A549 treated with Mapracorat at 1 μM for 4 hours (cell line): ENCODE measurements around the gene SLC44A2. TPM values are rescaled to one million over a fixed set of nuclear protein-coding genes. Genes with fewer than 3 reads are reported as not detected.

ENCODE experiments used
- total RNA-seq: library from RNA; stranded (reverse); fragments of 200-300 nt; extraction: Qiagen RNA extraction; gene quantifications from 5 replicates; pipeline ENCODE4 v1.2.3, GENCODE V29; 2022

Gene SLC44A2
- 6.8 to 8.0 TPM (median 7.3 TPM) in 5 replicates for total RNA-seq

DNA sequence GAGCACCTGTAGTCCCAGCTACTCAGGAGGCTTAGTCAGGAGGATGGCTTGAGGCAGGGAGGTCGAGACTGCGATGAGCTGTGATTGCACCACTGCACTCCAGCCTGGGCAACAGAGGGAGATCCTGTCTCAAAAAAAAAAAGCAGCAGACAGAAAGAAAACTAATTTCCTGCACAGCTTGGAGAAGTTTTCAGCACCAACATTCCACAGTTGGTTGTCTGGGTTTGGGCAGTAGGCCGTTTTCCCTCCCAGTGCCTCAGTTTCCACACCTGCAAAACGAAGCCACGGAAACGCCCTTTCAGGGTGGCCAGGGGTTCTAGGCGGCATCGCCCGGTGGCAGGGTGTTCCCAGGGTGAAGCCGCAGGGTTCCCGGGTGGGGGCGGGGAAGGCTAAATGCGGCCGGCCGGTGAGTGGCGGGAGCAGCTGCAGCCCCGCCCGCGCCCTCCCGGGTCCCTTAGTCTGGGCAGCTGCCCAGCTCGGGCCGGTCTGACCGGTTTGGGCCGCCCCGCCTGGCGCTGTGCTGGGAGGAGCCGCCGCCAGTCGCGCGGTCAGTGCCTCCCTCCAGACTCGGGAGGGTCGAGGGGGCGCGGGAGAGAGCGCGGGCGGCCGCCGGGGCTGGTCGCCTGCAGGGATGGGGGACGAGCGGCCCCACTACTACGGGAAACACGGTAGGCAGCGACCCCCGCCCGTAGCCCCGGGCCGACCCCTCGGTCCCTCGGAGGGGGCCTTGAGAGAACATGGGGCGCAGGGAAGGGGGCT is at the start of gene SLC44A2:
Gene SLC44A2, plus strand, starts transcription at position 551 of the 759 bp plus-strand sequence. Its CDS starts 81 bp downstream, at position 632.

DNA sequence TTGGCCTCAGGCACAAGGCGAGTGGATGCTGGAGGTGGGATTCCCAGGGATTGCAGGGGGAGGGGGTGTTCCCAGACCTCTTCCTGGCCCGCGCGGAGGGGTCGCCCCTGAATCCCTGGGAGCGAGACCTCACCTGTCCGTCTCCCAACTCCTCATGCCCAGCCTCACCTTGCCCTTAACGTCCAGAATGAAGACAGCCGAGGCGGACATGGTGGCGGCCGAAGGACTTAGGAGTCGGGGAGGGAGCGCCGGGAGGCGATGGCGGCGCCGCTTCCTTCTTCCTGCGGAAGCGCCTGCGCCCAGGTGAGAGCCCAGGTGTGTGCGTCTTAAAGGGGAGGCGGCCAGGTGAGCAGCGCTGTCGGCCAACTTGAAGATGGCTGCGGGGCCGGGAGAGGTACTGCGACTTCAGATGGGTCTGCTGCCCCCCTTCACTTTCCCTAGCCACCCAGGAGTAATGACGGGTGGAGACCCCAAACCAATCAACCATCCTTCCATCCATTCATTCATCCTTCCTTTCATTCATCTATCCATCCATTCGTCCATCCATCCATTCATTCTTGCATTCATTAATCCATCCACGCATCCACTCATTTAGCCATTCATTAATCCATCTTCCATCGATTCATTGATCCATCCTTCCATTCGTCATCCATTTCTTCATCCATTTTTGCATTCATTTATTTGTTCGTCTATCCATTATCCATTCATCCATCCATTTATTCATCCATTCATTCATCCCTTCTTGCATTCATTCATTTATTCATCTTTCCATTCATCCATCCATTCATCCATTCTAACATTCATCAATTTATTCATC is 38.1 kb upstream of the SLC44A2 start, which contains the start of gene AP1M2:
Gene AP1M2, minus strand, starts transcription at position 291 of the 817 bp plus-strand sequence. Its CDS starts 81 bp downstream, at position 210.

DNA sequence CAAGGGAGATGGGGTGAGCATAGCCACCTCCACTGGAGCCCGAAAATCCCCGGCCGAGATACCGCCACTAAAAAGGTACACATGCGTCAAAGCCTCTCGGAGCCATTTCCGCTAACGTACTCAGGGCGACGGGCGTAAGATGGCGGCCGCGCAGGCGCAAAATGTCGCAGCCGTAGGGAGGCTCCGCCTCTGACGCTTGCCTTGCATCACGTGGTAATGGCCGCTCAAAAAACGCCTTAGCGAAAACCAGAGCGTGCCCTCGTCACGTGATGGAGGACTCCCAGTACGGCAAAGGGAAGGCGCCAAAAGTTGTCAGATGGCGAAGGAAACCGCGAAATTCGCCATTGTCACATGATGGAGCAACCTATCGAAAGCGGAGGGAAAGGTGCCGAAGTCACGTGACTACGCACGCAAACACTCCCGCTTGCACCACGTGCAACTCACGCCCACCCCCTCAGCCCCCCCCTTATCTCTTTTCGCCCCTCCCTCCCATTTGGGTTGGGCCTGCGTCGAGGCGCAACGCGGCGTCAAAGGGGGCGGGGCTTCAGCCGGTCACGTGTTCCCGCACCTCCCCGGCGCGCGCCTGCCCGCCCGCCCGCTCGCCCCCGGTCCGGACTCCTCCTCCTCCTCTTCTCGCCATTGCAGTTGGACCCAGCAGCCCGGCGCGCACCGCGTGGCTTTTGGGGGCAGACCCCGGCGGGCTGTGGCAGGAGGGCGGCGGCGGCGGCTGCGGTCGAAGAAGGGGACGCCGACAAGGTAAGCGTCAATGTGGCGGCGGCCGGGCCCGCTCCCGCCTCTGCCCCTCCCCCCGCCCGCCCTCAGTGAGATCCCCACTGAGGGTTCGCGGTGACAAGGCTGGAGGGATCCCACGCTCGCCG is 28.6 kb downstream of the SLC44A2 start, which contains the start of gene ILF3:
Gene ILF3, plus strand, starts transcription at position 615 of the 878 bp plus-strand sequence. CDS start 16,260 bp downstream, outside the sequence.

Other genes starting within 250 kb of the SLC44A2 start
- gene TYK2, start 245.0 kb upstream of the SLC44A2 start, total RNA-seq, result 28.5 to 52.2 TPM (median 42.1 TPM) in 5 replicates
- 167 to 206 TPM (median 175 TPM) in 5 replicates for gene CDC37, start 222.0 kb upstream of the SLC44A2 start, total RNA-seq
- gene PDE4A, start 205.0 kb upstream of the SLC44A2 start, total RNA-seq, result 3.5 to 4.7 TPM (median 4.3 TPM) in 5 replicates
- gene KEAP1, start 122.2 kb upstream of the SLC44A2 start, total RNA-seq, result 47.6 to 59.3 TPM (median 55.4 TPM) in 5 replicates
- 1.2 to 2.0 TPM (median 1.5 TPM) in 5 replicates for gene S1PR5, start 108.1 kb upstream of the SLC44A2 start, total RNA-seq
- gene ATG4D, start 81.6 kb upstream of the SLC44A2 start, total RNA-seq, result 15.2 to 25.8 TPM (median 20.7 TPM) in 5 replicates
- gene KRI1, start 59.5 kb upstream of the SLC44A2 start, total RNA-seq, result 13.9 to 16.6 TPM (median 16.0 TPM) in 5 replicates
- gene CDKN2D, start 56.6 kb upstream of the SLC44A2 start, total RNA-seq, result 4.9 to 7.5 TPM (median 6.7 TPM) in 5 replicates
- gene AP1M2, start 38.2 kb upstream of the SLC44A2 start, total RNA-seq, result 26.8 to 54.6 TPM (median 42.7 TPM) in 5 replicates
- 155 to 172 TPM (median 168 TPM) in 5 replicates for gene ILF3, start 28.8 kb downstream of the SLC44A2 start, total RNA-seq
- gene QTRT1, start 75.9 kb downstream of the SLC44A2 start, total RNA-seq, result 30.8 to 38.5 TPM (median 33.6 TPM) in 5 replicates
- gene DNM2, start 92.5 kb downstream of the SLC44A2 start, total RNA-seq, result 45.3 to 56.4 TPM (median 55.6 TPM) in 5 replicates
- gene TMED1, start 210.7 kb downstream of the SLC44A2 start, total RNA-seq, result 22.2 to 31.8 TPM (median 30.5 TPM) in 5 replicates
- 0.14 to 0.30 TPM (median 0.15 TPM) in 3 of 5 replicates, not detected in the others for gene C19orf38, start 222.9 kb downstream of the SLC44A2 start, total RNA-seq
- gene CARM1, start 246.0 kb downstream of the SLC44A2 start, total RNA-seq, result 36.1 to 49.9 TPM (median 45.7 TPM) in 5 replicates